NCI-H2081 treated with DMSO at 0.1 percent for 48 hours (cell line): ENCODE data around the gene ZBED1.
"Not testable (repeated sequence)": the region's sequence is repeated elsewhere in the genome, so short reads cannot be mapped to it uniquely, and the experiment has no call there.

Experiments used
- DNase-seq: peaks from one replicate; lab custom pipeline; 2025; lab: John Stamatoyannopoulos, UW

The ZBED1 gene

DNA sequence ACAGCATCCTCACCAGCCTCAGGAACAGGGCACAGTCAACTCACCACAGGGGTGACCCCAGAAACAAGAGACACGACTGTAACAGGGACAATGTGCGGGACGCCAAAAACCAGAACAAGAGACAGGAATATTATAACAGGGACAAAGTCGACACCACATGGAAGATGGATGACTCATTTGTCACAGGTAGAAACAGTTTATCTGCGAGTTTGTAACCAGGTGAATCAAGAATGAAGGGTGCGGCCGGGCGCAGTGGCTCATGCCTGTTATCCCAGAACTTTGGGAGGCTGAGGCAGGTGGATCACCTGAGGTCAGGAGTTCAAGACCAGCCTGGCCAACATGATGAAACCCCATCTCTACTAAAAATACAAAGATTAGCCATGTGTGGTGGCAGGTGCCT is 44.7 kb downstream of the ZBED1 start:
- not testable (repeated sequence) for DNase-seq

DNA sequence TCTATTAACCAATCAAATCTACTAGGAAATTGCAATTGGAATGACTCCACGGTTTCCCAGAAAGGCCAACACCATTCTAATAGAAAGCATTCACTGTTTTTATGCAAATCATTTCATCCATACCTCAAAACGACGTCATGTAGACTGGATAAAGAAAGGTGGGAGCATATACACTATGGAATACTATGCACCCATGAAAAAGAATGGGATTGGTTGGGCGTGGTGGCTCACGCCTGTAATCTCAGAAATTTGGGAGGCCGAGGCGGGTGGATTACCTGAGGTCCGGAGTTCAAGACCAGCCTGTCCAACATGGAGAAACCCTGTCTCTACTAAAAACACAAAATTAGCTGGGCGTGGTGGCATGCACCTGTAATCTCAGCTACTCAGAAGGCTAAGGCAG is 46.2 kb downstream of the ZBED1 start:
- DNase-seq, result not testable (repeated sequence)

DNA sequence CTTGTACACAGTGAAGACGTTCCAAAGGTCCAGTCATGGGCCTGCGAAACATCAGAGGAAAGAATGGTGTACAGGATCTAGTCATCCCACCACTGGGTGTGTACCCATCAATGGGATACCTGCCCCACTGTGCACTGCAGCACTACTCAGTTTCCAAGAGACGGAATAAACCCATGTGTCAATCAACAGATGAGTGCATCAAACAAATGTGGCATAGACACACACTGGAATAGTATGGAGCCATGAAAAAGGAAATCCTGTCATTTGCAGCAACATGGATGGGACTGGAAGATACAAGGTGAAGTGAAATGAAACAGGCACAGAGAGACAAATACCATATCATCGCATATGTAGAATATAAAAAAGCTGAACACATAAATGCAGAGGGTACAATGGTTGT is 48.0 kb downstream of the ZBED1 start:
- no peak for DNase-seq

DNA sequence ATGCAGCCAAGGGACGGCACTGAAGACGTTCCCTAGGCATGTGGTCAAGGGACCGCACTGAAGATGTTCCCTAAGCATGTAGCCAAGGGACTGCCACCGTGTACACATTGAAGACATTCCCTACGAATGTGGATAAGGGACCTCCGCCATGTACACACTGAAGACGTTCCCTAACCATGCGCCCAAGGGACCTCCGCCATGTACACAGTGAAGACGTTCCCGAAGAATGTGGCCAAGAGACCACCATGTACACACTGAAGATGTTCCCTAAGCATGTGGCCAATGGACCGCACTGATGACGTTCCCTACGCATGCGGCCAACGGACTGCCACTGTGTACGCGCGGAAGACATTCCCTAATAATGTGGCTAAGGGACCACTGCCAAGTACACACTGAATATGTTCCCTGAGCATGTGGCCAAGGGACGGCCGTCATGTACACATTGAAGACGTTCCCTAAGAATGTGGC is 48.4 kb downstream of the ZBED1 start:
- DNase-seq, result no peak

DNA sequence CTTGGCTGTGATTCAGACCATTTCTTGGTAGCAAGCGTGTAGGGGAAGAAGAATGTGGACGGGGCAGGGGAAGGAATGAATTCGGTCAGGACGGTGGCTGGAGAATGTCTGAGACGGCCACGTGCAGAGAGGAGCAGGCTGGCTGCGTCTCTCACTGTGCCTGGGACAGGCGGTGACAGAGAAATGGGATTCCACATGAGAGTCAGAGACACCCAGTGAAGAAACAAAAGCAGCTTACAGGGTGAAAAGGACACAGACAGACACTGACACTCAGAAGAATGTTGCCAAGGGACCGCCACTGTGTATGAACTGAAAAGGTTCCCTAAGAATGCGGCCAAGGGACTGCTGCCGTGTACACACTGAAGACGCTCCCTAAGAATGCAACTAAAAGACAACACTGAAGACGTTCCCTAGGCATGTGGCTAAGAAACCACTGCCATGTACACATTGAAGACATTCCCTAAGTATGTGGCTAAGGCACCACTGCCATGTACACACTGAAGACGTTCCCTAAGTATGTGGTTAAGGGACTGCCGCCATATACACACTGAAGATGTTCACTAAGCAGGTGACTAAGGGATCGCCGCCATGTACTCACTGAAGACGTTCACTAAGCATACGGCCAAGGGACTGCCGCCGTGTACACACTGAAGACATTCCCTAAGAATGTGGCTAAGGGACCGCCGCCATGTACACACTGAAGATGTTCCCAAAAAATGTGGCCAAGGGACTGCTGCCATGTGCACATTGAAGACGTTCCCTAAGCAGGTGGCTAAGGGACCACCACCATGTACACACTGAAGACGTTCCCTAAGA is 49.1 kb downstream of the ZBED1 start:
- no peak for DNase-seq

DNA sequence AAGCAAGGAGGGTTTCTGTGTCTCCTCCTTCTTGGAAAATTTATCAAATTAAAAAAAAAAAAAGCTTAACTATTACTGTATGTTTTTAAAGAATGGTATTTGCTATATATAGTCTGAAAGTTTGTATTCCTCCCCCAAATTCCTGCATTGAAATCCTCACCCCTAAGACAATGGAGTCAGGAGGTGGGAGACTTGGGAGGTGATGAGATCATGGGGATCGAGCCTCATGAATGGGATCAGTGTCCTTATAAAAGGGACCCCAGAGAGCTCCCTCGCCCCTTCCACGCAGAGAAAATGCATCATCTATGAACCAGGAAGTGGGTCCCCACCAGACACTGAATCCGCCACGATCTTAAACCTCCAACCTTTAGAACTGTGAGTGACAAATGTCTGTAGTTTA is 50.1 kb downstream of the ZBED1 start:
- no peak for DNase-seq

DNA sequence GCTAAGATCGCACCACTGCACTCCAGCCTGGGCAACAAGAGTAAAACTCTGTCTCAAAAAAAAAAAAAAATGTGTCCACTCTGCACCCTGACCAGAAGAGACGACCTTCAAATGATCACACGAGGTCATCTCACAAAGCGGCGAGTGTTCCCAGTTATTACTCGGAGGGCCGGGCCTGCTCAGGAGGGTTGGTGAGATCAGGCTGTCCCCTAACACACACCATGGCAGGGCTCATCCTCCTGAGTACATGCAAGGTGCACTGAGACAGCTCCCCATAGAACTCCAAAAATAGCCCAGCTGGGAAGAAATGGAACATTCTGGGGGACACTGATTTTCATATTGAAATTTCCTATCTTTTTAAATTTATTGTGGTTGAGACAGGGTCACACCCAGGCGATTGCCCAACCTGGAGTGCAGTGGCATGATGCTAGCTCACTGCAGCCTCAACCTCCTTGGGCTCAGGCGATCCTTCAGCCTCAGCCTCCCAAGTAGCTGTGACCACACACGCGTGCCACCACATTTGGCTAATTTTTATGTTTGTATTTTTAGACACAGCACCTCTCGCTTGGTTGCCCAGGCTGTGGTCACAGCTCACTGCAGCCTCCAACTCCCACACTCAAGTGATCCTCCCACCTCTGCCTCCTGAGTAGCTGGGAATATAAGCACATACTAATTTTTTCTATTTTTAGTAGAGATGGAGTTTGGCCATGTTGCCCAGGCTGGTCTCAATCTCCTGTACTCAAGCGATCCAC is 51.5 kb downstream of the ZBED1 start:
- DNase-seq, result no peak

DNA sequence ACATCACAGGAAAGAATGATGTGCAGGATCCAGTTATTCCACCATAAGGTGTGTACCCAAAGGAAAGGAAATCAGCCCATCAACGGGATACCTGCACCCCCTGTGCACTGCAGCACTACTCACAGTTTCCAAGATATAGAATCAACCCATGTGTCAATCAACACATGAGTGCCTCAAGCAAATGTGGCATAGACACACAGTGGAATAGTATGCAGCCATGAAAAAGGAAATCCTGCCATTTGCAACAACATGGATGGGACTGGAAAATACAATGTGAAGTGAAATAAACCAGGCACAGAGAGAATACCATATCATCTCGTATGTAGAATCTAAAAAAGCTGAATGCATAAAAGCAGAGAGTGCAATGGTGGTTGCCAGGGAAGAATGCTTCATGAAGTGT is 53.3 kb downstream of the ZBED1 start:
- no peak for DNase-seq

DNA sequence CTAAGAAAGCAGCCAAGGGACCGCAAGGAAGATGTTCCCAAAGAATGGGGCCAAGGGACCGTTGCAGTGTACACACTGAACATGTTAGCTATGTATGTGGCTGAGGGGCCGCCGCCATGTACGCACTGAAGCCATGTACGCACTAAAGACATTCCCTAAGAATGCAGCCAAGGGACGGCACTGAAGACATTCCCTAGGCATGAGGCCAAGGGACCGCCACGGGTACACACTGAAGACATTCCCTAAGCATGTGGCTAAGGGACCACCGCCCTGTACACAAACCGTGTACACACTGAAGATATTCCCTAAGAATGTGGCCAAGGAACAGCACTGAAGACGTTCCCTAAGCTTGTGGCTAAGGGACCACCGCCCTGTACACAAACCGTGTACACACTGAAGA is 54.0 kb downstream of the ZBED1 start:
- no peak for DNase-seq

DNA sequence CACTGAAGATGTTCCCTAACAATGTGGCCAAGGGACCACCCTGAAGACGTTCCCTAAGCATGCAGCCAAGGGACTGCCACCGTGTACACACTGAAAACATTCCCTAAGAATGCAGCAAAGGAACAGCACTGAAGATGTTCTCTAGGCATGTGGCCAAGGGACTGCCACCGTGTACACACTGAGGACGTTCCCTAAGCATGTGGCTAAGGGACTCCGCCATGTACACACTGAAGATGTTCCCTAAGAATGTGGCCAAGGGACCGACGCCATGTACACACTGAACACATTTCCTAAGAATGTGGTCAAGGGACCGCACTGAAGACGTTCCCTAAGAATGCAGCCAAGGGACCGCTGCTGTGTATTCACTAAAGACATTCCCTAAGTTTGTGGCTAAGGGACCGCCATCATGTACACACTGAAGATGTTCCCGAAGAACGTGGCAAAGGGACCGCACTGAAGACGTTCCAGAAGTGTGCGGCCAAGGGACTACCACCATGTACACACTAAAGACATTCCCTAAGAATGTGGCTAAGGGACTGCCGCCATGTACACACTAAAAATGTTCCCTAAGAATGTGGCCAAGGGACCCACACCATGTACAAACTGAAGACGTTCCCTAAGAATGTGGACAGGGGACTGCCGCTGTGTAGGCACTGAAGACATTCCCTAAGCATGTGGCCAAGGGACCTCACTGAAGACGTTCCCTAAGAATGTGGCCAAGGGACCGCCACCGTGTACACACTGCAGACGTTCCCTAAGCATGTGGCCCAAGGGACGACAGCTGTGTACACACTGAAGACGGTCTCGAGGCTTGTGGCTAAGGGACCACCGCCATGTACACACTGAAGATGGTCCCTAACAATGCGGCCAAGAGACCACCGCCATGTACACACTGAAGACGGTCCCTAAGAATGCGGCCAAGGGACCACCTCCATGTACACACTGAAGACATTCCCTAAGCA is 54.8 kb downstream of the ZBED1 start:
- DNase-seq, result no peak

DNA sequence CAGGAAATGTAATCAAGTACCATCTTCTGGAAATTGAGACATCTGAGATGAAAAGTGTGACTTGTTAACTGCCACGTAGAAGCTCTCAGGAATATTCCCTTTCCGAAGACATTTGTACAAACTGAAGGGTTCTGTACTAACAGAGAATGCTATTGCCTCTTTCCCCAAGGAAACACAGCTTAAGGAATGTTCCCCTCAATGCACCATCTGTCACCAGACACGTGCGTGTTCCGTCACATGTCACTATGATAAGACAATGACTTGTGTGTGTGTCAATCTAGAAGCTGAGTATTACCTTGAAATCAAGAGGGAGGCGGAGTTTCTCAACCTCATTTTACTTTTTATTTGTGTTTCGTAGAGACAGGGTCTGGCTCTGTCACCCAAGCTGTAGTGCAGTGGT is 58.1 kb downstream of the ZBED1 start:
- DNase-seq, result no peak

DNA sequence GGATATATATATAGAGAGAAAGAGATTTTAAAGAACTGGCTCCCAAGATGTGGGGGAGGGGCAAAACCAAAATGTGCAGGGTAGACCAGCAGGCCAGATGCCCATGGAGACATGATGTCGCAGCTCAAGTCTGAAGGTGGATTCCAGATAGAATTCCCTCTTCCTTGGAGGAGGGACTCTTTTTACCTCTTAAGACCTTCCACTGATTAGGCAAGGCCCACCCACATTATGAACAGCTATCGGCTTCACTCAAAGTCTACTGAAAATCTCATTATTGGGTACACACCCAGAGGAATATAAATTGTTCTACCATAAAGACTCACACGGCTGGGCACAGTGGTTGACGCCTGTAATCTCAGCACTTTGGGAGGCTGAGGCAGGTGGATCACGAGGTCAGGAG is 59.3 kb downstream of the ZBED1 start:
- DNase-seq, result no peak

DNA sequence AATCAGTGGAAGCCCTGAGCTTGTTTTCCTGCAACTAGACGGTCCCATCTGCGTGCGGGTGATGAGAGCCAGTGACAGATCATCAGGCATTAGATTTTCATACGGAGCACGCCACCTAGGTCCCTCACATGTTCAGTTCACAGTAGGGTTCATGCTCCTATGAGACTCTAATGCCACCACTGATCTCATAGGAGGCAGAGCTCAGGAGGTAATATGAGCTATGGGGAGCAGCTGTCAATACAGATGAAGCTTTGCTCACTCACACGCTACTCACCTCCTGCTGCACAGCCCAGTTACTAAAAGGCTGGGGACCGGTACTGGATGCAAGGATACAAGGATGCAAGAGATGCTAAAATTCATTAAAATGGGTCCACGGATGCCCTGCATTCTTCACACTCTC is 61.2 kb downstream of the ZBED1 start:
- DNase-seq, result no peak
